Vagina (tissue), 2 donors: ENCODE results near the gene ZMAT3. TPM values are rescaled to one million over a fixed set of nuclear protein-coding genes. Genes with fewer than 3 reads are reported as not detected.

ENCODE experiments used
- DNase-seq, 2 donors: peaks; one replicate each; pipeline ENCODE4 v3.0.0-alpha.2; 2017; ENCODE audit errors: extremely low spot score in 2 of 2
- H3K27ac ChIP-seq: fragments of 200-600 bp; sonication (generic); one replicate; pipeline ENCODE4 v1.5.1; 2019
- H3K27me3 ChIP-seq: fragments of 200-600 bp; sonication (generic); one replicate; pipeline ENCODE4 v1.5.1; 2019
- H3K36me3 ChIP-seq, 2 donors: fragments of 200-600 bp; sonication (generic); one replicate each; pipeline ENCODE4 v1.5.1; 2017 to 2019
- H3K4me1 ChIP-seq: fragments of 200-600 bp; sonication (generic); one replicate; pipeline ENCODE4 v1.5.1; 2019
- H3K4me3 ChIP-seq, 2 donors: fragments of 200-600 bp; sonication (generic); 1 replicate in 1 of 2; 2 replicates in 1 of 2; pipeline ENCODE4 v1.5.1; 2016 to 2019
- H3K9me3 ChIP-seq: fragments of 200-600 bp; sonication (generic); one replicate; pipeline ENCODE4 v1.5.1; 2019
- CTCF ChIP-seq, 3 experiments: fragments of 450-650 bp in 2 of 3; fragments of 200-600 bp in 1 of 3; sonication (generic) in 1 of 3; IDR thresholded peaks; one replicate each; pipeline ENCODE4 v1.5.1; 2017 to 2019; ENCODE audit warnings: antibody characterized with exemption in 3 of 3, mild to moderate bottlenecking in 2 of 3, moderate library complexity in 2 of 3
- POLR2A ChIP-seq, 2 donors: fragments of 450-650 bp; IDR thresholded peaks; one replicate each; pipeline ENCODE4 v1.6.1; 2017; ENCODE audit warnings: antibody characterized with exemption in 2 of 2, mild to moderate bottlenecking in 2 of 2, moderate library complexity in 2 of 2
- POLR2AphosphoS5 ChIP-seq, 2 donors: sonication (generic); formaldehyde crosslinking; IDR thresholded peaks; one replicate each; pipeline ENCODE4 v1.9.0; 2017; ENCODE audit warnings: antibody characterized with exemption in 2 of 2, mild to moderate bottlenecking in 2 of 2, low read depth in 1 of 2; ENCODE audit not compliant: insufficient read depth in 1 of 2
- intact Hi-C: fragments of 100-400 bp; cut with DNase I; formaldehyde crosslinking; loops from one replicate; pipeline ENCODE4 v1.15.1; 2023
- total RNA-seq: library from RNA; depleted of rRNA; stranded (reverse); fragments of >200 nt; gene quantifications from one replicate; pipeline ENCODE4 v1.2.3, GENCODE V29; 2016

Gene ZMAT3
- total RNA-seq, 1 donor from 2014 or later, result 9.6 TPM

GRCh38 chr3:179005213-179005612 lies 66.4 kb downstream of the ZMAT3 start:
- Histone ChIP-seq H3K27me3 (no peaks in the 10 kb centered on the region), H3K36me3 (no peaks in the 10 kb centered on the region), H3K4me3 (no peak overlapping the region), H3K9me3 (no peaks in the 10 kb centered on the region), H3K27ac (no peak overlapping the region), H3K4me1 (no peaks in the 10 kb centered on the region)
- intact Hi-C loops, result no loop called here
- TF ChIP-seq POLR2A (IDR thresholded peaks at IDR 0.05) (no peak), CTCF (IDR thresholded peaks at IDR 0.05) (no peak), POLR2AphosphoS5 (IDR thresholded peaks at IDR 0.05; ENCODE audit: insufficient read depth in 1 of 2, low read depth in 1 of 2) (no peak)
- no peak for DNase-seq

DNA sequence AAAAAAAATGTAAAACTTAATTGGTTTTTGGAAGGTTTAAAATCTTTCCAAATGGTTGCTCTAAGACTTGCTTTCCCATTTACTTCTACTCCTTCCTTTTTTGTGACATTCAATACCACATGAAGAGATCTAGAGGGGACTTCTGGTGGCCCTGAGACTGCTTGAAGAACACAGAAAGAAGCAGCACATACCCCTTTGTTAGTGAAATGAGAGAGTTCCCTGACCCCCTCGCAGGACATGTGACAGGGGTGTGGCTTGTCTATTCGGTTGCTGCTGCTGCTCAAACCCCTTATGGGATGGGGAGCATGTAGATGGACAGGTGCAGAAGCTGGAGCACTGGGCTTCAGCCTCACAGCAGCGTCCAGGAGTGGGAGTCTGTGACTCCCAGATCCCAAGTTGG lies 71.0 kb downstream of the ZMAT3 start:
- TF ChIP-seq POLR2AphosphoS5 (IDR thresholded peaks at IDR 0.05; ENCODE audit: insufficient read depth in 1 of 2, low read depth in 1 of 2) (no peak), CTCF (IDR thresholded peaks at IDR 0.05) (no peak), POLR2A (IDR thresholded peaks at IDR 0.05) (no peak)

DNA sequence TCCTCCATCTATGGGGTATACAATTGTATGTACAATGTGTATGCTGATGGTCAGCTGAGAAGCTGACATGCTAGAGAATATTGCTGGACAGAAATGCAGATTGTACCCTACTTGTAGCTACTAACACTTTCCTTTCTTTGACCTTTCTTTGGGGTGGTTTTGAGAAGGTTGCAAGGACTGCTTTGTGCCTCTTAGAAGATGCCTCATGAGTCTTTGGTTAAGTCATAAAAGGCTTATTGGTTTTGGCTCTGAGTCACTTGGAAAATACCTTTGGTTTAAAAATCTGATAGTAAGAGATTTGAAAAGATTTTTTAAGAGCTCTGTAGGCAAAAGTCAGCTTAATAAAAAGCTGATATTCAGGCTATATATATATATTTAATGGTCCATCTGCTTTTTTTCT lies 71.5 kb downstream of the ZMAT3 start:
- no peak for TF ChIP-seq CTCF (IDR thresholded peaks at IDR 0.05)
- TF ChIP-seq POLR2AphosphoS5 (IDR thresholded peaks at IDR 0.05; ENCODE audit: insufficient read depth in 1 of 2, low read depth in 1 of 2), result no peak
- no peak for TF ChIP-seq POLR2A (IDR thresholded peaks at IDR 0.05)
- Histone ChIP-seq H3K9me3 (no peaks in the 10 kb centered on the region), H3K27me3 (no peaks in the 10 kb centered on the region), H3K27ac (no peak overlapping the region), H3K4me1 (no peaks in the 10 kb centered on the region), H3K4me3 (no peak overlapping the region), H3K36me3 (no peaks in the 10 kb centered on the region)
- DNase-seq, result no peak
- intact Hi-C loops, result no loop called here

More for the DNA sequence above, 71.0 kb downstream of the ZMAT3 start:
- H3K36me3 ChIP-seq, result no peaks in the 10 kb centered on the region
- H3K9me3 ChIP-seq, result no peaks in the 10 kb centered on the region
- no peak for DNase-seq
- H3K4me1 ChIP-seq, result no peaks in the 10 kb centered on the region
- H3K27ac ChIP-seq, result no peak overlapping the region
- H3K27me3 ChIP-seq, result no peaks in the 10 kb centered on the region
- H3K4me3 ChIP-seq, result no peak overlapping the region
- intact Hi-C loops, result no loop called here

- intact Hi-C loops, result no loop called here
- H3K4me3 ChIP-seq, result no peak overlapping the region
- no peaks in the 10 kb centered on the region for H3K4me1 ChIP-seq
- DNase-seq, result no peak
- H3K36me3 ChIP-seq, result no peaks in the 10 kb centered on the region
- H3K27ac ChIP-seq, result no peak overlapping the region
- no peaks in the 10 kb centered on the region for H3K9me3 ChIP-seq
- TF ChIP-seq POLR2AphosphoS5 (IDR thresholded peaks at IDR 0.05; ENCODE audit: insufficient read depth in 1 of 2, low read depth in 1 of 2) (no peak), POLR2A (IDR thresholded peaks at IDR 0.05) (no peak), CTCF (IDR thresholded peaks at IDR 0.05) (no peak)
- no peaks in the 10 kb centered on the region for H3K27me3 ChIP-seq
Measured at GRCh38 chr3:178996399-178996798, 75.2 kb downstream of the ZMAT3 start.

DNA sequence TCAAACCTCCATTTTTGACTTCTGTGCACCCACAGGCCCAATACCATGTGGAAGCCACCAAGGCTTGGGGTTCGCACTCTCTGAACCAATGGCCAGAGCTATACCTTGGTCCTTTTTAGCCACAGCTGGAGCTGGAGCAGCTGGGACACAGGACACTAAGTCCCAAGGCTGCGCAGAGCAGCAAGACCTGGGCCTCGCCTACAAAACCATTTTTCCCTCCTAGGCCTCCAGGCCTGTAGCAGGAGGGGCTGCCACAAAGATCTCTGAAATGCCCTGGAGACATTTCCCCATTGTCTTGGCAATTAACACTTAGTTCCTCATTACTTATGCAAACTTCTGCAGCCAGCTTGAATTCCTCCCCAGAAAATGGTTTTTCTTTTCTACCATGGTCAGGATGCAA lies 81.3 kb downstream of the ZMAT3 start:
- no peaks in the 10 kb centered on the region for H3K4me1 ChIP-seq
- no peak for TF ChIP-seq POLR2AphosphoS5 (IDR thresholded peaks at IDR 0.05; ENCODE audit: insufficient read depth in 1 of 2, low read depth in 1 of 2)
- no peak for TF ChIP-seq POLR2A (IDR thresholded peaks at IDR 0.05)
- no peak for TF ChIP-seq CTCF (IDR thresholded peaks at IDR 0.05)
- DNase-seq, result no peak
- peaks cover 17% of the 10 kb centered on the region for H3K9me3 ChIP-seq
- H3K27me3 ChIP-seq, result no peaks in the 10 kb centered on the region
- no peaks in the 10 kb centered on the region for H3K36me3 ChIP-seq
- no peak overlapping the region for H3K4me3 ChIP-seq
- intact Hi-C loops, result no loop called here
- no peak overlapping the region for H3K27ac ChIP-seq
